Amygdala (tissue), 56 donors: Measurements from ENCODE around the gene COQ5.

Source experiments
- DNase-seq, 56 donors: peaks; one replicate each; lab custom pipeline; 2025; lab: John Stamatoyannopoulos, UW

The COQ5 gene

DNA sequence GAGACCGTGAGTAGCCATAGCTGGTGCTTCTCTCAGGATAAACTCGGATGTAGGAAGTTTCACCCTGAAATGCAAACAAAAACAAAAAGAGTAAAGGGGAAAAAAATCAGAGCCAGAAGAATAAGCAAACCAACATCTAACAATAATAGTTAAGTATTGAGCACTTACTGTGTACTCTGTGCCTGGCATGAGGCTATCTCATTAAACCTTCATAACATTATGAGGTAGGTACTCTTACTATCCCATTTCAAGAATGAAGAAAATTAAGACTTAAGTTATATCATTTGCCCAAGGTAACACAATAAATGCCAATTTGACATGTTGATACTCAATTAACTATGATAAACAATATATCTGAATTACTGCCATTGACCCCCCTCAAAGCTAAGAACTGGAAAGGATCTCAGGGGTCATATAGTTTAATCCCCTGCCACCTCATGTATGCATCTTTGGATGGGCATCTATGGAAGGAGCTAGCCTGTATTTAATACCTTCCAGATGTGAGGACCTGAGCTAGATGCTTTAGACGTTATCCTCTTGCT, 66.8 kb downstream of the COQ5 start:
- no peak for DNase-seq

DNA sequence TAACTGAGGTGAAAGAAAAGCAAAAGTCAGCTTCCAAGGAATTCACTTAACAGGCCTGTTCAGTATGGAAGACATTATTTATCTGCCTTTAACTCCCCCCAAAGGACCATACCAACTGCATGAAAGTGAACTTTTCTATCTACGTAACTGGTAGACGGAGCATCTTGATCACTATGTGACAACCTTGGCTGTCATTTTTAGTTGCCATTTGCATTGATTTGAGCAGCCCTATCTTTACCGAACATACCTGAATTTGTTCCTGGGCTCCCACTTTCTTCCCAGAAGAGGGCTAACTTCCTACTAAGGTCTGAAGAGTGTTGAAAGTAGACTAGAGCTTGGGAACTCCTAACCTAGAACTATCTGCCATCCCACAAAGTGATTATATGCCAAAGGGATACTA, 68.8 kb downstream of the COQ5 start:
- no peak for DNase-seq

DNA sequence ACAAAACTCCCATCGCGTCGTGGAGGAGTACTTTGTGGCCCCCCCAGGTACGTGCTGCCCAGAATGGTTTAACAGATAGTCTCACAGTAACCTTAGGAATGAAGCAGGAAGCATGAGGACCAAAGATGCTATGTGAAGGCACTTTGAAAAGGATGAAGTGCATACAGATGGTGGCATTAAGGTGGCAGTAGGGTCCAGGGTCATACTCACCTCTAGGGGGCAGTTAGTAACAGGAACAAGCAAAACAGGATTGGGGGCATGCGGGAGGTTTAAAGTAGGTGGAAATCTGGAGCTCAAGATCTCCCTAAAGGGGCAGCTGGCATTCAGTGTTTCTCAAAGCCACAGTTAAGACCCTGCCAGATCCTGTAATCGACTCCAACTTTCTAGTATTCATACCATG, 71.8 kb downstream of the COQ5 start:
- DNase-seq, result no peak

DNA sequence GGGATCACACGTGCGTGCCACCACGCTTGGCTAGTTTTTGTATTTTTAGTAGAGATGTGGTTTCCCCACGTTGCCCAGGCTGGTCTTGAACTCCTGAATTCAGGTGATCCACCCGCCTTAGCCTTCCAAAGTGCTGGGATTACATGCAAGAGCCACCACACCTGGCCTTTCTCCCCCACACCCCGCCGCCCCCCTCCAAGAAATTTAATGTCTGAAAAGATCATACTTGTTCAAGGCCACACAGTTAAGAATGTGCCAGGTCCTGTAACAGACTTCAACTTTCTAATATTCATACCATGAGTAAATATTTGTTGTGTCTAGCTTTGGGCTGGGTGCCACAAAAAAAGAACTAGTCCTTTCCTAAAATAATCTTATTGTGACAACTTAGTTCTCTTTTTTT, 73.7 kb downstream of the COQ5 start:
- no peak for DNase-seq

DNA sequence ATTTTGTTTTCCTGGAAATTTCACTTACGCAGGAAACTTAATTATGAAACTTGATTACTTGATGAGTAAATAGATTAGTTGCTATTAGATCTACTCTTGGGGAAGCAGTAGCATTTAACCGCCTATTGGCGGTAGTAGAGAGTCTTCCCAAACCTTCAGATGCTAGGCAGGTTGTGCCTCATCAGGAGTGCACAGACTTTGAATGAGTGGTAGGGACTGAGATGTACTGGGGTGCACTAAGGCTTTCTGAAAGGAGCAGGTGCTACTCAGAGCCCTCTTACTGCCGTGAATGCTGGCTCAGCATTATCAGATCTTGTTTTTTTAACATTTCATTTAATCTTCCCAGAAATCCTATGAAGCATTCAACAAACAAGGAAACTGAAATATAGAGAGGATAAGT, 75.0 kb downstream of the COQ5 start:
- DNase-seq, result no peak
